GM12872 (cell line): Measurements from ENCODE around the gene IPO8.

Experiments used
- CTCF ChIP-seq: IDR thresholded peaks from 3 replicates; pipeline ENCODE4 v1.5.1; 2011; ENCODE audit warnings: low read depth, mild to moderate bottlenecking, low read length, moderate library complexity; ENCODE audit not compliant: insufficient read depth

IPO8 gene

GRCh38 chr12:30640392-30640791, 55.3 kb downstream of the IPO8 start:
- no peak for TF ChIP-seq CTCF

- no peak for TF ChIP-seq CTCF
Measured at GRCh38 chr12:30635385-30635784, 60.3 kb downstream of the IPO8 start.

- no peak for TF ChIP-seq CTCF
Measured at GRCh38 chr12:30631740-30632139, 63.9 kb downstream of the IPO8 start.

DNA sequence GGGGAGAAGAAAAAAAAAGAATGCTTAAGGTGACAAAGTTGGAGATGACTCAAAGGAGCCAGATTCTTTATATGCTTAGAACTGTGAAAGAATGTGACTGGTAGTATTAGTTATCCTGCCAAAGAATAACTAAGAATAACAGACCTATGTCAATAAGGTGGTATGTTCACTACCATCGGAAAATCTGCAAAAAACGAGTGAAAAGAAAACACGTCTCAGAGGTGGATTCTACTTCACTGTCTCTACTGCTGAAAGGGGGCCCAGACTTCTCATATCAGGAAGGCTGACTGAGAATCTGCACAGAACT, 64.7 kb downstream of the IPO8 start:
- TF ChIP-seq CTCF = no peak

DNA sequence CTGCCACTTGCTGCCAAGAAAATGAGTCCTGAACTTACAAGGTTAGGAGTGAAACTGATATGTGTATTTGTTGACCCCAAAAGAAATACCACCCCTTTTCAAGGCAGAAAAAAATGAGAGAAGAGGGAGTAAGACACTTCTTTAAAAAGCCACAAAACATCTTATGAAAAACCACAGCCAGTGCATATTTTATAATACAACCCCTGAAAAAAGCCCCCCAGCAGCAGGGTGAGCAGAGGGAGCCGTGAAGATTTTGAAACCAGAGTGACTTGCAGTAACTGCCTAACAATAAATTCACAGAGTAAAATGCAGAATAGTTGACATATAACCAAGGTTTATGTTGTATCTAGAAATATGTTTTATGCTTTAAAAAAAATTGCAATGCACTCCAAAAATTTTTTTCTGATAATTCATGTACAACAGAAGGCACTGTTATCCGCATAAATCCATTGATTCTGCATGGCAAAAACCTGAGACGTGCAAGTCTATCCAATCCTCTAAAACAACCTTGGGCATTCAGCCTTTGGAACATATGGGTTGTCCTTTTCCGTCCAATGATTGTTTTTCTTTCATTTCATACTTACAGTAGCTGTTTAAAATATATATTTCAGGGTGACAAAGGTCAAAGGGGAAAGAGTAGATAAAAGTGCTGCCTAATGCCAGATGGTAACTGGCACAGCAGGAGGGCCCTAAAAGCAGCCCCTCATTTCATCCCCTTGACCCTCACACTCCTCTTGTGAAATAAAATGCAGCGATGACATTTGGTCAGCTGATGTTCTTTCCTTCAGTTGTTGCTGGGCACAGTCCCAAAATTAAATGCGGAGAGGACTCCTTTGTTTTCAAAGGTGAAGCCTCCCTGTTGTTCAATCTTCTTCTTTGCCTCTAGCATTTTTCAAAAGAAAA, 65.3 kb downstream of the IPO8 start:
- TF ChIP-seq CTCF = no peak

GRCh38 chr12:30626847-30627246, 68.8 kb downstream of the IPO8 start:
- no peak for TF ChIP-seq CTCF

GRCh38 chr12:30624009-30624408, 71.7 kb downstream of the IPO8 start:
- no peak for TF ChIP-seq CTCF
